MCF 10A (cell line): ENCODE data around the gene GARIN3. TPM values are rescaled to one million over a fixed set of nuclear protein-coding genes. Genes with fewer than 3 reads are reported as not detected.

Experiments
- BruUV-seq: library from RNA; stranded (reverse); fragments of 400-500 nt; replicated peaks from 2 replicates; lab custom pipeline; 2021; lab: Mats Ljungman, UMichigan
- CTCF ChIA-PET: fragments of 300-600 bp; sonication (Branson Sonifier 250); formaldehyde crosslinking; extraction: SDS; loops from one replicate; lab custom pipeline; 2021; ENCODE audit warnings: antibody characterized with exemption, inconsistent platforms; lab: Yijun Ruan, JAX
- POLR2A ChIA-PET: fragments of 300-600, 350-650 bp; sonication (Branson Sonifier 250); formaldehyde crosslinking; extraction: SDS; loops from one replicate; lab custom pipeline; 2020; ENCODE audit warnings: antibody characterized with exemption, inconsistent platforms; lab: Yijun Ruan, JAX
- DNase-seq: peaks from one replicate; pipeline ENCODE4 v3.0.0-alpha.2; 2018; ENCODE audit not compliant: unreplicated experiment
- H3K27ac Mint-ChIP-seq: one replicate; pipeline ENCODE4 v1.8.0; 2022; ENCODE audit warnings: mild to moderate bottlenecking, low read depth, mixed read lengths; ENCODE audit not compliant: unreplicated experiment
- H3K27me3 Mint-ChIP-seq: one replicate; pipeline ENCODE4 v1.8.0; 2022; ENCODE audit warnings: mixed read lengths; ENCODE audit not compliant: insufficient read depth, unreplicated experiment
- H3K36me3 Mint-ChIP-seq: one replicate; pipeline ENCODE4 v1.8.0; 2022; ENCODE audit warnings: mild to moderate bottlenecking, moderate library complexity, mixed read lengths; ENCODE audit not compliant: insufficient read depth, unreplicated experiment
- H3K4me1 Mint-ChIP-seq: one replicate; pipeline ENCODE4 v1.8.0; 2022; ENCODE audit warnings: mixed read lengths; ENCODE audit not compliant: insufficient read depth, unreplicated experiment
- H3K4me3 Mint-ChIP-seq: one replicate; pipeline ENCODE4 v1.8.0; 2022; ENCODE audit warnings: mild to moderate bottlenecking, moderate library complexity, mixed read lengths; ENCODE audit not compliant: unreplicated experiment
- H3K9me3 Mint-ChIP-seq: one replicate; pipeline ENCODE4 v1.8.0; 2022; ENCODE audit warnings: mixed read lengths; ENCODE audit not compliant: unreplicated experiment
- CTCF ChIP-seq: fragments of 200-600 bp; IDR thresholded peaks from one replicate; pipeline ENCODE4 v1.8.0; 2022; ENCODE audit warnings: antibody characterized with exemption, mild to moderate bottlenecking; ENCODE audit not compliant: unreplicated experiment
- intact Hi-C: fragments of 100-400 bp; cut with micrococcal nuclease; formaldehyde crosslinking; loops from 2 replicates; pipeline ENCODE4 v1.14.1; 2022
- total RNA-seq: library from RNA; stranded (reverse); gene quantifications from 2 replicates; pipeline ENCODE4 v1.2.3, GENCODE V29; 2022

The GARIN3 gene
- total RNA-seq, 1 experiment from 2014 or later: not detected

GRCh38 chr5:157137691-157138090 is 28.4 kb downstream of the GARIN3 start:
- CTCF ChIA-PET: interaction anchor here (0.6 to 3.0 kb wide), 4 partner anchors 11 to 1897 kb away, joined by 3 to 16 read pairs (median 4); no protein-coding TSS in a partner anchor
- H3K27ac Mint-ChIP-seq: no peak overlapping the region

GRCh38 chr5:157132281-157132612 is 33.8 kb downstream of the GARIN3 start:
- H3K9me3 Mint-ChIP-seq: no peaks in the 10 kb centered on the region
- H3K27ac Mint-ChIP-seq: no peak overlapping the region
- no peak for TF ChIP-seq CTCF
- no peaks in the 10 kb centered on the region for H3K27me3 Mint-ChIP-seq
- no peaks in the 10 kb centered on the region for H3K4me1 Mint-ChIP-seq
- POLR2A ChIA-PET: interaction anchor here (0.7 to 1.5 kb wide), 4 partner anchors 10 to 305 kb away, joined by 3 to 19 read pairs (median 3); partner anchors contain the start of gene MED7
- intact Hi-C loops: loop anchor here (1.0 to 10.0 kb wide), 5 partner anchors 295 to 1515 kb away; no protein-coding TSS in a partner anchor
- DNase-seq: no peak
- peaks cover 12% of the 10 kb centered on the region for H3K36me3 Mint-ChIP-seq
- no TSS peak for BruUV-seq
- no peak overlapping the region for H3K4me3 Mint-ChIP-seq
- CTCF ChIA-PET: interaction anchor here (0.5 to 4.6 kb wide), 32 partner anchors 10 to 1993 kb away, joined by 3 to 23 read pairs (median 4); partner anchors contain the start of gene MED7

More at GRCh38 chr5:157137691-157138090, 28.4 kb downstream of the GARIN3 start:
- intact Hi-C loops: loop anchor here (10.0 kb wide), 1 partner anchor 743 kb away; no protein-coding TSS in a partner anchor
- Mint-ChIP-seq H3K4me3 (no peak overlapping the region), H3K36me3 (peaks cover 37% of the 10 kb centered on the region), H3K27me3 (no peaks in the 10 kb centered on the region), H3K4me1 (peaks cover 7% of the 10 kb centered on the region), H3K9me3 (no peaks in the 10 kb centered on the region)
- POLR2A ChIA-PET: interaction anchor here (0.6 kb wide), 1 partner anchor 1062 kb away, joined by 3 read pairs; no protein-coding TSS in a partner anchor
- TF ChIP-seq CTCF: no peak
- BruUV-seq: no TSS peak
- DNase-seq: peak; percentile 65

- intact Hi-C loops: loop anchor here (10.0 kb wide), 1 partner anchor 736 kb away; no protein-coding TSS in a partner anchor
- TF ChIP-seq CTCF: no peak
- Mint-ChIP-seq H3K36me3 (peaks cover 3% of the 10 kb centered on the region), H3K4me1 (no peaks in the 10 kb centered on the region), H3K27ac (no peak overlapping the region), H3K4me3 (no peak overlapping the region), H3K27me3 (no peaks in the 10 kb centered on the region), H3K9me3 (no peaks in the 10 kb centered on the region)
- POLR2A ChIA-PET: interaction anchor here (1.8 kb wide), 1 partner anchor 12 kb away, joined by 8 read pairs; the partner anchor contains the start of gene MED7
- CTCF ChIA-PET: interaction anchor here (0.6 to 4.6 kb wide), 15 partner anchors 10 to 1992 kb away, joined by 3 to 23 read pairs (median 4); partner anchors contain the start of gene MED7
- DNase-seq: no peak
- no TSS peak for BruUV-seq
Observed at GRCh38 chr5:157130925-157131324, 35.1 kb downstream of the GARIN3 start.

GRCh38 chr5:157121709-157122108 is 44.4 kb downstream of the GARIN3 start:
- CTCF ChIA-PET: interaction anchor here (0.6 to 4.1 kb wide), 3 partner anchors 8 to 173 kb away, joined by 3 to 23 read pairs (median 3); no protein-coding TSS in a partner anchor
- DNase-seq: no peak
- no TSS peak for BruUV-seq
- Mint-ChIP-seq H3K27me3 (no peaks in the 10 kb centered on the region), H3K4me1 (no peaks in the 10 kb centered on the region), H3K36me3 (no peaks in the 10 kb centered on the region), H3K9me3 (peaks cover 5% of the 10 kb centered on the region), H3K4me3 (no peak overlapping the region), H3K27ac (no peak overlapping the region)
- intact Hi-C loops: no loop called here
- no peak for TF ChIP-seq CTCF
- POLR2A ChIA-PET: no interaction called here
